Loucy (cell line): ENCODE results near the gene NAALADL2.

Experiments
- EZH2phosphoT487 ChIP-seq: fragments of 200-600 bp; IDR thresholded peaks from 2 replicates; pipeline ENCODE4 v1.6.1; 2018; ENCODE audit warnings: antibody characterized with exemption, mild to moderate bottlenecking, moderate library complexity, borderline replicate concordance
- TF ChIP-seq, protein P1 (sequence below): fragments of 200-600 bp; sonication (generic); conservative IDR thresholded peaks from 2 replicates; pipeline ENCODE4 v1.5.1; 2014; ENCODE audit warnings: mild to moderate bottlenecking, antibody characterized with exemption, low read length

DNA sequence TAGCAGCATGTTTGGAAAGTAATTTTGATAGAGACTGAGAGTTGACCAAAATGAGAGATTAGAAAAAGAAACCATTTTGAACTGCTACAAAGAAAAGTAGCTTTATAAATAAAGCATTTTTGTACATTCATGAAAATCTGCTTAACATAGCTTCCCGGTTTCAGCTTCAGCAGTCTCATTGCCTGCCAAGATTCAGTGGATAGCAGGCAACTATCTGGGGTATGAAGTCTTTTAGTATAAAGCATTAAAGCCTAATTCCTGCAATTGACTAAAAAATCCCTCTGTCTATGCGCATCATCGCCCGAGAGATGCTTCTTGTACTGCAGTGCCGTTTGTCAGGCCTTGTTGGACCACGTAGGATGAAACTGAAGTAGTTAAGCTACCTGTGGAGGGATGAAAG, 588.4 kb downstream of the NAALADL2 start:
- TF ChIP-seq, protein P1, sequence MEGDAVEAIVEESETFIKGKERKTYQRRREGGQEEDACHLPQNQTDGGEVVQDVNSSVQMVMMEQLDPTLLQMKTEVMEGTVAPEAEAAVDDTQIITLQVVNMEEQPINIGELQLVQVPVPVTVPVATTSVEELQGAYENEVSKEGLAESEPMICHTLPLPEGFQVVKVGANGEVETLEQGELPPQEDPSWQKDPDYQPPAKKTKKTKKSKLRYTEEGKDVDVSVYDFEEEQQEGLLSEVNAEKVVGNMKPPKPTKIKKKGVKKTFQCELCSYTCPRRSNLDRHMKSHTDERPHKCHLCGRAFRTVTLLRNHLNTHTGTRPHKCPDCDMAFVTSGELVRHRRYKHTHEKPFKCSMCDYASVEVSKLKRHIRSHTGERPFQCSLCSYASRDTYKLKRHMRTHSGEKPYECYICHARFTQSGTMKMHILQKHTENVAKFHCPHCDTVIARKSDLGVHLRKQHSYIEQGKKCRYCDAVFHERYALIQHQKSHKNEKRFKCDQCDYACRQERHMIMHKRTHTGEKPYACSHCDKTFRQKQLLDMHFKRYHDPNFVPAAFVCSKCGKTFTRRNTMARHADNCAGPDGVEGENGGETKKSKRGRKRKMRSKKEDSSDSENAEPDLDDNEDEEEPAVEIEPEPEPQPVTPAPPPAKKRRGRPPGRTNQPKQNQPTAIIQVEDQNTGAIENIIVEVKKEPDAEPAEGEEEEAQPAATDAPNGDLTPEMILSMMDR: no peak
- TF ChIP-seq EZH2phosphoT487: no peak
